ENCODE data around the gene ABCA3.

DNA sequence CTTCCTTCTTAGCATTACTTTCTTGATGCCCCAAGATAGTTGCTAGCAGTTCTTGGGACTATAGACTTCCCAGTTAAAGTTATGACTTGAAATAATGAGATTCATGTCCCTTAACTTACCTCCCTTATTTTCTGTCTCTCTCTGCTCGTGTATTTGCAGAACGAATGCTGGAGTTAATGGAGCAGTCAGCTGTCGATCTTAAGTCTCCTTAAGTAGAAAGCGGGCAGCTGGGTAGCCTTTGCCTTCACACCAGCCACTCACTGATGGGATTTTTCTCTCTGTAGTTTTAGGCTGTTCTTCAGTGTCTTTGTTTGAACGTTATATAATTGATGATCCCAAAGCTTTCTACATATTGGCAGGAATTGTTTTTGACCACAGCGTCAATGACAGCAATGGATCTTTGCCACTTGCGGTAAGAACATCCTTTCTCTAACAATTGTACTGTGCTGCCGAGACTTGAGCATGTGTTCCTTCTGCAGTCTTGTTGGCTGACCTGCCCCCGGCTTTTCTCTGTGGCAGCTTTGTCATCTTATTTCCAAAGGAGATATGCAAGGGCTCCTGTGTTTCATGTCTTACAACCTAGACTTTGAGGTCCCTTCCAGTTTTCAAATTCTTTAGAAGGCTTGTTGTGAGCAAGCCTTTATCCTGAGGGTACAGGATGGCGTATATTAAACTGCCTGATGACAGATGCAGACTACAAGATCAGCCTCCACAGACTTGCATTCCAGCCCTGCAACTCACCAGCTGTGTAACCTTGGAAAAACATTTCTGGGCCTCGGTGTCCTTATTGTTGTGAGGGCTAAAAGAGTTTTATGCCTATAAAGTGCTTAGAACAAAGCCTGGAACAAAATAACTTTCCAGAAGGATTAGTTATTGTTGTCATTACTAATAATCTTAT is 25.1 kb upstream of the ABCA3 start:
- TF ChIP-seq, protein P1, sequence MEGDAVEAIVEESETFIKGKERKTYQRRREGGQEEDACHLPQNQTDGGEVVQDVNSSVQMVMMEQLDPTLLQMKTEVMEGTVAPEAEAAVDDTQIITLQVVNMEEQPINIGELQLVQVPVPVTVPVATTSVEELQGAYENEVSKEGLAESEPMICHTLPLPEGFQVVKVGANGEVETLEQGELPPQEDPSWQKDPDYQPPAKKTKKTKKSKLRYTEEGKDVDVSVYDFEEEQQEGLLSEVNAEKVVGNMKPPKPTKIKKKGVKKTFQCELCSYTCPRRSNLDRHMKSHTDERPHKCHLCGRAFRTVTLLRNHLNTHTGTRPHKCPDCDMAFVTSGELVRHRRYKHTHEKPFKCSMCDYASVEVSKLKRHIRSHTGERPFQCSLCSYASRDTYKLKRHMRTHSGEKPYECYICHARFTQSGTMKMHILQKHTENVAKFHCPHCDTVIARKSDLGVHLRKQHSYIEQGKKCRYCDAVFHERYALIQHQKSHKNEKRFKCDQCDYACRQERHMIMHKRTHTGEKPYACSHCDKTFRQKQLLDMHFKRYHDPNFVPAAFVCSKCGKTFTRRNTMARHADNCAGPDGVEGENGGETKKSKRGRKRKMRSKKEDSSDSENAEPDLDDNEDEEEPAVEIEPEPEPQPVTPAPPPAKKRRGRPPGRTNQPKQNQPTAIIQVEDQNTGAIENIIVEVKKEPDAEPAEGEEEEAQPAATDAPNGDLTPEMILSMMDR (IDR thresholded peaks at IDR 0.05) = no peak
- TF ChIP-seq EP300 (IDR thresholded peaks at IDR 0.05) (no peak), POLR2A (IDR thresholded peaks at IDR 0.05) (no peak)
